NCI-H748 (cell line): ENCODE measurements around the gene CTSG.
"Not testable (repeated sequence)": the region's sequence is repeated elsewhere in the genome, so short reads cannot be mapped to it uniquely, and the experiment has no call there.

Experiments
- DNase-seq: peaks from one replicate; lab custom pipeline; 2025; ENCODE audit not compliant: unreplicated experiment; lab: John Stamatoyannopoulos, UW

Gene CTSG

DNA sequence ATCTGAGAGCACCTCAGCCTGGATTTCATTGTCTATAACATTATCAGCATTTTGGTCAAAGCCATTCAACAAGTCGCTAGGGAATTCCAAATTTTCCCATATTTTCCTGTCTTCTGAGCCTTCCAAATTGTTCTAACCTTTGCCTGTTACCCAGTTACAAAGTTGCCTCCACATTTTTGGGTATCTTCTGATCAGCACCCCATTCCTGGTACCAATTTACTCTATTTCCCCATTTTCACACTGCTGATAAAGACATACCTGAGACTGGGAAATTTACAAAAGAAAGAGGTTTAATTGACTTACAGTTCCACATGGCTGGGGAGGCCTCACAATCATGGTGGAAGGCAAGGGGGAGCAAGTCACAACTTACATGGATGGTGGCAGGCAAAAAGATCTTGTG is 27.0 kb downstream of the CTSG start:
- not testable (repeated sequence) for DNase-seq

GRCh38 chr14:24542346-24542936 is 33.6 kb downstream of the CTSG start:
- no peak for DNase-seq

DNA sequence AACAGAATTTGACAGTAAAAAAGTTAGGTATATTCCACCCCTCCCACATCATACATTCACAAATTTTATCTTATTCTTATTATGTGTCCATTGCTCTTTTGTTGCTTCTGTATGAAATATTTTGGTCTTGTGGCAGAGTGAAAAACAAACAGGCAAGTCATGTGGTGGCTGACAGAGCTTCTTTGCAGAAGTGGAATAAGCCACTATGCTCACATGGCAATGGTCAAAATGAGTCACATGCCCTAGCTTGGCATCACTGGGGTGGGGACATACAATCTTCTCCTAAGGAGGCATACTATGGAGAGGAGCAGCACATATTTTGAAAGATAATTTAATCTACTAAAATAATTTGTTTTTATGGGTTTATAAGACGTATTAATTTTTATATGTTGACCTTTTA is 40.3 kb downstream of the CTSG start:
- DNase-seq = no peak

DNA sequence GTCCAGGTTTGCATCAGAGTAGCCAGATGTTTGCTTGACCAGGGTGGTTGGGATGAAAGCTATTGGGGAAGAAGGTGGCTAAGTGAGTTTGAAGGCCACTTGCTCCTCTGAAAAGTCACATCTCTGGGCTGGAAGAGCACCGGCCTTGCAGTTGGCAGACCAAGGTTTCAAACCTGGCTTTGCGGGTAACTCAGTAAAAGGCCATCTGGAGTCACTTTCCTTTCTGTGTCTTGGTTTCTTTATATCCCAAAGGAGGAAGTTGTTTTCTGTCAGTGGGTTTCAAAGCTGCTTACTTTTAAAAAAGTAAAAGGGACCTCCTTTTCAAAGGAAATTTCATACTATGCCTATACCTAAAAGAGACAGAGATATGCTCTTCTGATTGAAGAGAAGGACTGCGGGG is 41.8 kb downstream of the CTSG start:
- DNase-seq = no peak

DNA sequence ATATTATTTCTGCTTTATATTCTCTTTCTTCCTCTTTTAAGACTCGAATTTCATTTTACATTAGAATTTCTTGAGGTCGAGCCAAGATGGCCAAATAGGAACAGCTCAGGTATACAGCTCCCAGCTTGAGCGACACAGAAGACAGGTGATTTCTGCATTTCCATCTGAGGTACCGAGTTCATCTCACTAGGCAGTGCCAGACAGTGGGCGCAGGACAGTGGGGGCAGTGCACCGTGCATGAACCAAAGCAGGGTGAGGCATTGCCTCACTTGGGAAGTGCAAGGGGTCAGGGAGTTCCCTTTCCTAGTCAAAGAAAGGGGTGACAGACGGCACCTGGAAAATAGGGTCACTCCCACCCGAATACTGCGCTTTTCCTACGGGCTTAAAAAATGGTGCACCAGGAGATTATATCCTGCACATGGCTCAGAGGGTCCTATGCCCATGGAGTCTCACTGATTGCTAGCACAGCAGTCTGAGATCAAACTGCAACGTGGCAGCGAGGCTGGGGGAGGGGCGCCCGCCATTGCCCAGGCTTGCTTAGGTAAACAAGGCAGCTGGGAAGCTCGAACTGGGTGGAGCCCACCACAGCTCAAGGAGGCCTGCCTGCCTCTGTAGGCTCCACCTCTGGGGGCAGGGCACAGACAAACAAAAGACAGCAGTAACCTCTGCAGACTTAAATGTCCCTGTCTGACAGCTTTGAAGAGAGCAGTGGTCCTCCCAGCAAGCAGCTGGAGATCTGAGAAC is 50.0 kb downstream of the CTSG start:
- peak; percentile 11 for DNase-seq
